ENCODE results near the gene MBNL2. TPM values are rescaled to one million over a fixed set of nuclear protein-coding genes. Genes with fewer than 3 reads are reported as not detected.
A peak's percentile ranks its signal among the peaks of the same experiment; 100 is the strongest.

The MBNL2 gene
- total and polyA plus RNA-seq, 4 donors, result 13.3 to 108 (median 39.3) TPM

- no peaks in the 10 kb centered on the region for H3K9me3 ChIP-seq (ENCODE audit: control insufficient read depth in 4 of 4, insufficient read depth in 3 of 4, low read length in 3 of 4)
- peak overlapping the region in 1 of 2 donors; percentile 34 for H3K9ac ChIP-seq (ENCODE audit: insufficient read depth in 1 of 2, low read length in 2 of 2)
- H3K4me3 ChIP-seq, result no peak overlapping the region
- H3K27me3 ChIP-seq (ENCODE audit: control insufficient read depth in 3 of 3, insufficient read depth in 3 of 3, low read length in 2 of 3), result no peaks in the 10 kb centered on the region
- peaks cover 0 to 9% (median 4%) of the 10 kb centered on the region in 4 donors for H3K36me3 ChIP-seq (ENCODE audit: control insufficient read depth in 4 of 4, insufficient read depth in 4 of 4, low read length in 4 of 4)
- no peak for ATAC-seq (ENCODE audit: insufficient read depth, low FRiP score)
- H3K4me1 ChIP-seq (ENCODE audit: control insufficient read depth in 5 of 5, insufficient read depth in 5 of 5, low read length in 5 of 5), result peaks cover 21 to 50% (median 32%) of the 10 kb centered on the region in 5 donors
- DNase-seq, result peak; percentile 48 to 64 (median 61)
- no peak for TF ChIP-seq CTCF (IDR thresholded peaks at IDR 0.05; ENCODE audit: control extremely low read depth, extremely low read depth)
- peak overlapping the region in 1 of 2 donors; percentile 43 for H3K27ac ChIP-seq (ENCODE audit: low read depth in 1 of 2, low read length in 1 of 2)
- WGBS, 2 donors, result 61 to 71% methylated on average over 8 of the region's 8 CpGs
These were observed 44.8 kb downstream of the MBNL2 start for GRCh38 chr13:97266772-97267417.

- no peak for TF ChIP-seq CTCF (IDR thresholded peaks at IDR 0.05; ENCODE audit: control extremely low read depth, extremely low read depth)
- H3K27ac ChIP-seq (ENCODE audit: low read depth in 1 of 2, low read length in 1 of 2), result no peak overlapping the region
- H3K4me1 ChIP-seq (ENCODE audit: control insufficient read depth in 5 of 5, insufficient read depth in 5 of 5, low read length in 5 of 5), result peaks cover 18 to 44% (median 29%) of the 10 kb centered on the region in 5 donors
- H3K27me3 ChIP-seq (ENCODE audit: control insufficient read depth in 3 of 3, insufficient read depth in 3 of 3, low read length in 2 of 3), result no peaks in the 10 kb centered on the region
- no peak for DNase-seq
- no peak overlapping the region for H3K4me3 ChIP-seq
- WGBS, 2 donors, result 67 to 79% methylated on average over 11 of the region's 11 CpGs
- H3K9me3 ChIP-seq (ENCODE audit: control insufficient read depth in 4 of 4, insufficient read depth in 3 of 4, low read length in 3 of 4), result no peaks in the 10 kb centered on the region
- H3K9ac ChIP-seq (ENCODE audit: insufficient read depth in 1 of 2, low read length in 2 of 2), result peak overlapping the region in 1 of 2 donors; percentile 34
- H3K36me3 ChIP-seq (ENCODE audit: control insufficient read depth in 4 of 4, insufficient read depth in 4 of 4, low read length in 4 of 4), result peaks cover 0 to 9% (median 4%) of the 10 kb centered on the region in 4 donors
- ATAC-seq (ENCODE audit: insufficient read depth, low FRiP score), result no peak
These were observed 45.4 kb downstream of the MBNL2 start for GRCh38 chr13:97267418-97268059.

GRCh38 chr13:97268772-97269171 is 46.6 kb downstream of the MBNL2 start:
- peaks cover 18 to 54% (median 32%) of the 10 kb centered on the region in 5 donors for H3K4me1 ChIP-seq (ENCODE audit: control insufficient read depth in 5 of 5, insufficient read depth in 5 of 5, low read length in 5 of 5)
- H3K9me3 ChIP-seq (ENCODE audit: control insufficient read depth in 4 of 4, insufficient read depth in 3 of 4, low read length in 3 of 4), result no peaks in the 10 kb centered on the region
- ATAC-seq (ENCODE audit: insufficient read depth, low FRiP score) (no peak), DNase-seq (no peak)
- H3K27ac ChIP-seq (ENCODE audit: low read depth in 1 of 2, low read length in 1 of 2), result peak overlapping the region; percentile 24 to 45
- peaks cover 0 to 9% (median 4%) of the 10 kb centered on the region in 4 donors for H3K36me3 ChIP-seq (ENCODE audit: control insufficient read depth in 4 of 4, insufficient read depth in 4 of 4, low read length in 4 of 4)
- no peak overlapping the region for H3K4me3 ChIP-seq
- WGBS, 2 donors, result 60 to 73% methylated on average over 6 of the region's 6 CpGs
- no peaks in the 10 kb centered on the region for H3K27me3 ChIP-seq (ENCODE audit: control insufficient read depth in 3 of 3, insufficient read depth in 3 of 3, low read length in 2 of 3)
- H3K9ac ChIP-seq (ENCODE audit: insufficient read depth in 1 of 2, low read length in 2 of 2), result no peak overlapping the region
- no peak for TF ChIP-seq CTCF (IDR thresholded peaks at IDR 0.05; ENCODE audit: control extremely low read depth, extremely low read depth)
